Loucy (cell line): Measurements from ENCODE around the gene CRYAA.

Experiments
- H2AFZ ChIP-seq: fragments of 200-600 bp; sonication (generic); 2 replicates; pipeline ENCODE4 v1.6.0; 2016; ENCODE audit warnings: antibody characterized with exemption, mild to moderate bottlenecking, low read length, moderate library complexity
- H3F3A ChIP-seq: fragments of 200-600 bp; 2 replicates; pipeline ENCODE4 v1.6.0; 2016; ENCODE audit warnings: antibody characterized with exemption, low read depth, mild to moderate bottlenecking
- H3K27me3 ChIP-seq: fragments of 200-600 bp; sonication (generic); 2 replicates; pipeline ENCODE4 v1.6.1; 2014; ENCODE audit warnings: low read length, mild to moderate bottlenecking; ENCODE audit not compliant: insufficient read depth, poor library complexity, severe bottlenecking
- H3K36me3 ChIP-seq: fragments of 200-600 bp; sonication (generic); 2 replicates; pipeline ENCODE4 v1.6.1; 2016; ENCODE audit warnings: low read length; ENCODE audit not compliant: insufficient read depth
- H3K4me1 ChIP-seq: fragments of 200-600 bp; sonication (generic); 2 replicates; pipeline ENCODE4 v1.5.1; 2014; ENCODE audit warnings: low read length, mild to moderate bottlenecking; ENCODE audit not compliant: insufficient read depth, poor library complexity, severe bottlenecking
- H3K4me2 ChIP-seq: fragments of 200-600 bp; sonication (generic); 2 replicates; pipeline ENCODE4 v1.6.0; 2014; ENCODE audit warnings: antibody characterized with exemption, low read length, low read depth, mild to moderate bottlenecking; ENCODE audit not compliant: poor library complexity, severe bottlenecking
- H3K4me3 ChIP-seq: fragments of 200-600 bp; sonication (generic); 2 replicates; pipeline ENCODE4 v1.5.1; 2014; ENCODE audit warnings: low read length, mild to moderate bottlenecking, mixed read lengths; ENCODE audit not compliant: poor library complexity, severe bottlenecking
- H3K79me2 ChIP-seq: fragments of 200-600 bp; sonication (generic); 2 replicates; pipeline ENCODE4 v1.6.1; 2014; ENCODE audit warnings: low read length; ENCODE audit not compliant: insufficient read depth
- H3K9ac ChIP-seq: fragments of 200-600 bp; sonication (generic); 2 replicates; pipeline ENCODE4 v1.6.0; 2014; ENCODE audit warnings: mild to moderate bottlenecking, low read depth, low read length, moderate library complexity; ENCODE audit not compliant: poor library complexity, severe bottlenecking
- H3K9me2 ChIP-seq: fragments of 200-600 bp; sonication (generic); replicated peaks from 2 replicates; pipeline ENCODE4 v1.6.1; 2016; ENCODE audit warnings: low read depth, low read length, mixed read lengths
- H3K9me3 ChIP-seq: fragments of 200-600 bp; sonication (generic); 2 replicates; pipeline ENCODE4 v1.6.1; 2014; ENCODE audit warnings: mild to moderate bottlenecking, antibody characterized with exemption, low read length, low read depth; ENCODE audit not compliant: insufficient read depth
- H4K20me1 ChIP-seq: fragments of 200-600 bp; sonication (generic); 2 replicates; pipeline ENCODE4 v1.6.0; 2014; ENCODE audit warnings: antibody characterized with exemption, low read length, mild to moderate bottlenecking; ENCODE audit not compliant: insufficient read depth, poor library complexity, severe bottlenecking
- CTCF ChIP-seq: fragments of 200-600 bp; sonication (generic); conservative IDR thresholded peaks from 2 replicates; pipeline ENCODE4 v1.5.1; 2014; ENCODE audit warnings: mild to moderate bottlenecking, antibody characterized with exemption, low read length
- EZH2phosphoT487 ChIP-seq: fragments of 200-600 bp; IDR thresholded peaks from 2 replicates; pipeline ENCODE4 v1.6.1; 2018; ENCODE audit warnings: antibody characterized with exemption, mild to moderate bottlenecking, moderate library complexity, borderline replicate concordance

The CRYAA gene

GRCh38 chr21:43188592-43189210 is 19.9 kb downstream of the CRYAA start:
- Histone ChIP-seq H3K4me1 (no peaks in the 10 kb centered on the region), H3K9ac (no peak overlapping the region), H2AFZ (no peak overlapping the region), H3K79me2 (no peaks in the 10 kb centered on the region), H3K9me3 (no peaks in the 10 kb centered on the region), H3F3A (no peaks in the 10 kb centered on the region), H3K4me2 (no peak overlapping the region), H3K4me3 (no peak overlapping the region), H3K36me3 (no peaks in the 10 kb centered on the region), H4K20me1 (no peaks in the 10 kb centered on the region), H3K9me2 (no peaks in the 10 kb centered on the region), H3K27me3 (no peaks in the 10 kb centered on the region)
- TF ChIP-seq CTCF, result no peak
- TF ChIP-seq EZH2phosphoT487, result no peak

GRCh38 chr21:43189936-43190335 is 21.1 kb downstream of the CRYAA start:
- no peak overlapping the region for H2AFZ ChIP-seq
- no peaks in the 10 kb centered on the region for H3F3A ChIP-seq
- no peaks in the 10 kb centered on the region for H3K4me1 ChIP-seq
- TF ChIP-seq CTCF (no peak), EZH2phosphoT487 (no peak)
- no peak overlapping the region for H3K9ac ChIP-seq
- H3K9me2 ChIP-seq, result no peaks in the 10 kb centered on the region
- no peaks in the 10 kb centered on the region for H3K9me3 ChIP-seq
- no peaks in the 10 kb centered on the region for H3K27me3 ChIP-seq
- H3K36me3 ChIP-seq, result no peaks in the 10 kb centered on the region
- H3K4me2 ChIP-seq, result no peak overlapping the region
- H3K4me3 ChIP-seq, result no peak overlapping the region
- no peaks in the 10 kb centered on the region for H3K79me2 ChIP-seq
- H4K20me1 ChIP-seq, result no peaks in the 10 kb centered on the region

- Histone ChIP-seq H3K9me3 (no peaks in the 10 kb centered on the region), H3K36me3 (no peaks in the 10 kb centered on the region), H3K4me1 (no peaks in the 10 kb centered on the region), H3K4me3 (no peak overlapping the region), H2AFZ (no peak overlapping the region), H3K4me2 (no peak overlapping the region), H4K20me1 (no peaks in the 10 kb centered on the region), H3F3A (no peaks in the 10 kb centered on the region), H3K9me2 (no peaks in the 10 kb centered on the region), H3K27me3 (no peaks in the 10 kb centered on the region), H3K9ac (no peak overlapping the region), H3K79me2 (no peaks in the 10 kb centered on the region)
- TF ChIP-seq CTCF (no peak), EZH2phosphoT487 (no peak)
Observed at GRCh38 chr21:43190544-43190943, 21.7 kb downstream of the CRYAA start.
